ENCODE measurements around the gene SEMA3F. TPM values are rescaled to one million over a fixed set of nuclear protein-coding genes. Genes with fewer than 3 reads are reported as not detected.
A peak's percentile ranks its signal among the peaks of the same experiment; 100 is the strongest.

SEMA3F gene
- total RNA-seq, 6 experiments from 2014 or later, result 1.2 to 5.9 (median 4.2) TPM

- Histone ChIP-seq H3K27me3 (no peaks in the 10 kb centered on the region), H3K36me3 (no peaks in the 10 kb centered on the region), H3K4me1 (peaks cover 0 to 29% (median 5%) of the 10 kb centered on the region in 4 donors), H3K9me3 (no peaks in the 10 kb centered on the region), H3K4me3 (no peak overlapping the region), H3K27ac (peak overlapping the region in 1 of 3 donors; percentile 29)
- ATAC-seq (no peak), DNase-seq (no peak)
- TF ChIP-seq, protein P1, sequence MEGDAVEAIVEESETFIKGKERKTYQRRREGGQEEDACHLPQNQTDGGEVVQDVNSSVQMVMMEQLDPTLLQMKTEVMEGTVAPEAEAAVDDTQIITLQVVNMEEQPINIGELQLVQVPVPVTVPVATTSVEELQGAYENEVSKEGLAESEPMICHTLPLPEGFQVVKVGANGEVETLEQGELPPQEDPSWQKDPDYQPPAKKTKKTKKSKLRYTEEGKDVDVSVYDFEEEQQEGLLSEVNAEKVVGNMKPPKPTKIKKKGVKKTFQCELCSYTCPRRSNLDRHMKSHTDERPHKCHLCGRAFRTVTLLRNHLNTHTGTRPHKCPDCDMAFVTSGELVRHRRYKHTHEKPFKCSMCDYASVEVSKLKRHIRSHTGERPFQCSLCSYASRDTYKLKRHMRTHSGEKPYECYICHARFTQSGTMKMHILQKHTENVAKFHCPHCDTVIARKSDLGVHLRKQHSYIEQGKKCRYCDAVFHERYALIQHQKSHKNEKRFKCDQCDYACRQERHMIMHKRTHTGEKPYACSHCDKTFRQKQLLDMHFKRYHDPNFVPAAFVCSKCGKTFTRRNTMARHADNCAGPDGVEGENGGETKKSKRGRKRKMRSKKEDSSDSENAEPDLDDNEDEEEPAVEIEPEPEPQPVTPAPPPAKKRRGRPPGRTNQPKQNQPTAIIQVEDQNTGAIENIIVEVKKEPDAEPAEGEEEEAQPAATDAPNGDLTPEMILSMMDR (IDR thresholded peaks at IDR 0.05), result no peak
- no peak for TF ChIP-seq POLR2A (IDR thresholded peaks at IDR 0.05)
- intact Hi-C loops (cut with DNase I), result no loop called here
- 83% methylated on average over 1 of the region's 6 CpGs for WGBS (ENCODE audit: insufficient coverage, low coverage, low lambda C conversion rate, missing lambda C conversion rate)
Observed at GRCh38 chr3:50166620-50167019, 11.5 kb downstream of the SEMA3F start.

DNA sequence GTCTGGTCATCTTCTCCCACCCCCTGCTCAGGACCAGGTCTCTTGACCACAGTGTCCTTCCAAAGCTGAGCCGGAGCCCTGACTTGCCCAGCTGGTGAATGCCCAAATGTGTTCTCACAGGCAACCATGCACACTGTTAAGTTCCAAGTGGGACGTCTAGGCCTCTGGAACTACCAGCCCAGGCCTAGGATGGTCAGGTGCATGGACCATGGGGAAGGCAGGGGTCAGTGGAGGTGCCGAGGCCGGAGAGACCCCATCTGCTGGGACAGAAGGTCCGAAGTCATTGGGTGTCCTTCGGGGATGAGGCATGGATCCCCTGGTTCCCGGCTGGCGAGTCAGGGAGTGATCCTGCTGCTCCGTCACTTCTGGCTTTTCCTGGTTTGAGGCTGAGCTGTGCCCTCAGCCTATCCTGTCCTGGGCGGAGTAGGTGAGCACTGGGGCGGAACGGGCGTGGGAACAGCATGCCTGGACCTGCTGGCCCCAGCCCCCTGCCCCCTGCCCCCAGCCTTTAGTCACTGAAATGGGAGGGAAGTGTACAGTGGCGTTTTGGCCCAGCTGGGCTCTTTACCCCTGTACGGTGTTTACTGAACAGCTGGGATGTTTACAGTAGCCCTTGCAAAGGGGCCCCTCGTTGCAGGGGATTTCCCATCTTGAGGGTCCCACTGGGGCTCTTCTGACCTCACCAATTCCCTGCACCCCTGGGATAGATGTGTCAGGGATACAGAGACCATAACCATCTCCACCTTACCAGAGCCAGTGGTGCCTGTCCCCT, 12.1 kb downstream of the SEMA3F start:
- intact Hi-C loops (cut with DNase I), result no loop called here
- DNase-seq (no peak), ATAC-seq (no peak)
- Histone ChIP-seq H3K27me3 (no peaks in the 10 kb centered on the region), H3K36me3 (no peaks in the 10 kb centered on the region), H3K9me3 (no peaks in the 10 kb centered on the region), H3K4me1 (peaks cover 0 to 36% (median 9%) of the 10 kb centered on the region in 4 donors), H3K27ac (peak overlapping the region in 1 of 3 donors; percentile 10), H3K4me3 (no peak overlapping the region)
- TF ChIP-seq, protein P1 (IDR thresholded peaks at IDR 0.05), result no peak
- no peak for TF ChIP-seq POLR2A (IDR thresholded peaks at IDR 0.05)
- WGBS (ENCODE audit: insufficient coverage, low coverage, low lambda C conversion rate, missing lambda C conversion rate), result 50% methylated on average over 2 of the region's 16 CpGs

DNA sequence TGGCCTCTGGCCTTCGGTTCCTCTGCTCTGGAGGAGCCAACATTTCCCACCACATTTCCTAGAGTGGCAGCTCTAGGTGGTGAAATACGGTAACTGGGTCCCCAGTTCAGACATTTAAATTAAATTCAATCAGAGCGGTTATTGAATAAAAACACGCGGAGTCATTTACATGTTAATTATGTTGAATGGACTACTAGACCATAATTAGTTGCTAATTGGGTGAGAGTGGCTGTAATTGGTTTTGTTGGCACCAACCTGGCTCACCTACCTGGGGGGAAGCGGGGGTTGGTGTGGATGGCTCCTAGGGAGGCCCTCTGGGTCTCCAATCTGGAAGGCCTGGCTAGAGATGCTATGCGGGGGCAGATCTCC, 12.7 kb downstream of the SEMA3F start:
- WGBS (ENCODE audit: insufficient coverage, low coverage, low lambda C conversion rate, missing lambda C conversion rate), result 86% methylated on average over 6 of the region's 7 CpGs
- Histone ChIP-seq H3K36me3 (no peaks in the 10 kb centered on the region), H3K9me3 (no peaks in the 10 kb centered on the region), H3K27ac (peak overlapping the region in 1 of 3 donors; percentile 10), H3K4me1 (peaks cover 0 to 39% (median 9%) of the 10 kb centered on the region in 4 donors), H3K4me3 (no peak overlapping the region), H3K27me3 (no peaks in the 10 kb centered on the region)
- no peak for TF ChIP-seq POLR2A (IDR thresholded peaks at IDR 0.05)
- TF ChIP-seq, protein P1 (IDR thresholded peaks at IDR 0.05), result no peak
- no peak for ATAC-seq
- intact Hi-C loops (cut with DNase I), result no loop called here
- no peak for DNase-seq

DNA sequence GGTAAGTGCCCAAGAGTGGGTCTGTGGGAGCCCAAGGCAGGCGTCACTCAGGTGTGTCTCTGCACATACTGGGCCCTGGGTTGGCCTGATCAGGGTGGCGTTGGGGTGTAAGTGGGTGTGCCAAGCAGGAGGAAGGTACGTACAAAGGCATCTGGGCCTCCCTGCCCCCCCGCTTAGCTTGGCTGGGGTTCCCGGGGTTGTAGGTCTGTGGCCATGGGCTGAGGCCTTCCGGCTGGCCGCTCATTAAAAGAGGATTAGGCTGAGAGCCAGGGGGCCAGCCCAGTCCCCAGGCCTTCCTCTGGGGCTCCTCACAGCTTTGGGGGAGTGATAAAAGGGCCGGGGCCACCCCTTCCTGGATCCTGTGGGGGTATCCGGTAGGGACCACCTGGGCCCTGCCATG, 13.3 kb downstream of the SEMA3F start:
- DNase-seq, result no peak

More for the DNA sequence above, 13.3 kb downstream of the SEMA3F start:
- no peaks in the 10 kb centered on the region for H3K27me3 ChIP-seq
- H3K27ac ChIP-seq, result no peak overlapping the region
- TF ChIP-seq POLR2A (IDR thresholded peaks at IDR 0.05), result no peak
- TF ChIP-seq, protein P1 (IDR thresholded peaks at IDR 0.05), result no peak
- intact Hi-C loops (cut with DNase I), result no loop called here
- H3K36me3 ChIP-seq, result no peaks in the 10 kb centered on the region
- WGBS (ENCODE audit: insufficient coverage, low coverage, low lambda C conversion rate, missing lambda C conversion rate), result no CpG with 5 or more reads among the region's 9 CpGs
- H3K9me3 ChIP-seq, result no peaks in the 10 kb centered on the region
- H3K4me3 ChIP-seq, result no peak overlapping the region
- peaks cover 0 to 35% (median 9%) of the 10 kb centered on the region in 4 donors for H3K4me1 ChIP-seq
- no peak for ATAC-seq

All from right lobe of liver (tissue), 6 donors.